ENCODE results near the gene ATP6V1B1. TPM values are rescaled to one million over a fixed set of nuclear protein-coding genes. Genes with fewer than 3 reads are reported as not detected.

Gene ATP6V1B1
- total and polyA plus RNA-seq, 12 donors, result 0.14 to 4.6 (median 0.69) TPM; not detected in 4

- intact Hi-C loops (cut with DNase I), result no loop called here
- no peaks in the 10 kb centered on the region for H3K27me3 ChIP-seq
- peaks cover 0 to 5% of the 10 kb centered on the region in 2 donors for H3K4me1 ChIP-seq (replicated peaks in 1 of 2)
- peaks cover 0 to 36% of the 10 kb centered on the region in 2 donors for H3K36me3 ChIP-seq (replicated peaks in 1 of 2)
- no peaks in the 10 kb centered on the region for H3K9me3 ChIP-seq (replicated peaks in 1 of 3)
- 49 to 60% (median 55%) methylated on average over 3 to 5 of the region's 5 CpGs for WGBS, 4 donors
- DNase-seq, result peak in 1 of 7 donors; percentile 11
- no peak for TF ChIP-seq POLR2A (IDR thresholded peaks at IDR 0.05)
- no peak for TF ChIP-seq CTCF (IDR thresholded peaks at IDR 0.05)
- no peak overlapping the region for H3K27ac ChIP-seq
- no peak overlapping the region for H3K4me3 ChIP-seq
Observed at GRCh38 chr2:70985283-70985688, 49.6 kb downstream of the ATP6V1B1 start.

- TF ChIP-seq CTCF (IDR thresholded peaks at IDR 0.05) (no peak), POLR2A (IDR thresholded peaks at IDR 0.05) (no peak)
- no peaks in the 10 kb centered on the region for H3K27me3 ChIP-seq
- peaks cover 0 to 43% of the 10 kb centered on the region in 2 donors for H3K36me3 ChIP-seq (replicated peaks in 1 of 2)
- peaks cover 0 to 5% of the 10 kb centered on the region in 2 donors for H3K4me1 ChIP-seq (replicated peaks in 1 of 2)
- H3K27ac ChIP-seq, result no peak overlapping the region
- intact Hi-C loops (cut with DNase I), result no loop called here
- no peaks in the 10 kb centered on the region for H3K9me3 ChIP-seq (replicated peaks in 1 of 3)
- H3K4me3 ChIP-seq, result no peak overlapping the region
- peak in 2 of 7 donors; percentile 10 to 31 for DNase-seq
- WGBS, 4 donors, result 93 to 100% (median 98%) methylated on average over 1 of the region's 1 CpG
Observed at GRCh38 chr2:70985956-70986355, 50.3 kb downstream of the ATP6V1B1 start.

- H3K4me1 ChIP-seq (replicated peaks in 1 of 2), result peaks cover 0 to 5% of the 10 kb centered on the region in 2 donors
- intact Hi-C loops (cut with DNase I), result no loop called here
- no peaks in the 10 kb centered on the region for H3K9me3 ChIP-seq (replicated peaks in 1 of 3)
- no peak overlapping the region for H3K27ac ChIP-seq
- H3K27me3 ChIP-seq, result no peaks in the 10 kb centered on the region
- 85 to 92% (median 89%) methylated on average over 4 of the region's 4 CpGs for WGBS, 4 donors
- H3K4me3 ChIP-seq, result no peak overlapping the region
- TF ChIP-seq CTCF (IDR thresholded peaks at IDR 0.05) (no peak), POLR2A (IDR thresholded peaks at IDR 0.05) (no peak)
- peak in 3 of 7 donors; percentile 9 to 25 (median 10) for DNase-seq
- peaks cover 0 to 50% of the 10 kb centered on the region in 2 donors for H3K36me3 ChIP-seq (replicated peaks in 1 of 2)
Observed at GRCh38 chr2:70986499-70987189, 50.9 kb downstream of the ATP6V1B1 start.

- Histone ChIP-seq H3K9me3 (replicated peaks in 1 of 3) (no peaks in the 10 kb centered on the region), H3K27me3 (no peaks in the 10 kb centered on the region), H3K36me3 (replicated peaks in 1 of 2) (peaks cover 0 to 53% of the 10 kb centered on the region in 2 donors), H3K4me1 (replicated peaks in 1 of 2) (peaks cover 0 to 5% of the 10 kb centered on the region in 2 donors), H3K4me3 (no peak overlapping the region), H3K27ac (no peak overlapping the region)
- intact Hi-C loops (cut with DNase I), result no loop called here
- DNase-seq, result peak in 1 of 7 donors; percentile 41
- WGBS, 4 donors, result 33 to 83% (median 64%) methylated on average over 1 of the region's 1 CpG
- TF ChIP-seq CTCF (IDR thresholded peaks at IDR 0.05) (no peak), POLR2A (IDR thresholded peaks at IDR 0.05) (no peak)
Observed at GRCh38 chr2:70987386-70987785, 51.7 kb downstream of the ATP6V1B1 start.
